Iris pigment epithelial cell (primary cell): ENCODE results near the gene CDK9.
"Not testable (repeated sequence)": the region's sequence is repeated elsewhere in the genome, so short reads cannot be mapped to it uniquely, and the experiment has no call there.

Experiments used
- DNase-seq: peaks from one replicate; pipeline ENCODE4 v3.0.0-alpha.2; 2011; ENCODE audit warnings: low read depth

The CDK9 gene

GRCh38 chr9:127780126-127780885 lies 5.5 kb upstream of the CDK9 start:
- no peak for DNase-seq

DNA sequence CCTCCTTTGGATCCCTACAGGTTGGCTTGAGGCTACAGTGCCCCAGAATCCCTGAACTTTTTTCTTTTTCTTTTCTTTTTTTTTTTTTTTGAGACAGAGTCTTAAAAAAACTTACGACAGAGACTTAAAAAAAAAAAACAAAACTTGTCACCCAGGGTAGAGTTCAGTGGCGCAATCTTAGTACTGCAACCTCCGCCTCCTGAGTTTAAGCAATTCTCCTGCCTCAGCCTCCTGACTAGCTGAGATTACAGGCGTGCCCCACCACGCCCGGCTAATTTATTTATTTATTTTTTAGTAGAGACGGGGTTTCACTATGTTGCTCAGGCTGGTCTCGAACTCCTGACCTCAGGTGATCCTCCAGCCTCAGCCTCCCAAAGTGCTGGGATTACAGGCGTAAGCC lies 4.9 kb upstream of the CDK9 start:
- DNase-seq, result not testable (repeated sequence)

DNA sequence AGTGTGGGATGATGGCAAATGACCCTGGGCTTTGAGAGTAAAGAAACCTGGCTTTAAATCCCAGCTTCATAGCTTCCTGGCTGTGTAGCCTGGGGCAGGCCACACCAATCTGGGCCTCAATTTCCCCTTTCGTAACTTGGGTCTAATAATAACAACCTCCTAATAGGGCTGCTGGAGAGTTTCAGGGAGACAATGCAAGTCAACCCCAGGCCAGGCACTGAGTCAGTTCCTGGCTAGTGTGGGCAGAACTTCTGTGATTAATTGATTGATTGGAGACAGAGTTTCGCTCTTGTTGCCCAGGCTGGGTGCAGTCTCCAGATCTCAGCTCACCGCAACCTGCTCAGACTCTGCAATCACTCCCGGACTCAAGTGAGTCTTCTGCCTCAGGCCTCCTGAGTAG lies 4.0 kb upstream of the CDK9 start:
- DNase-seq, result no peak

DNA sequence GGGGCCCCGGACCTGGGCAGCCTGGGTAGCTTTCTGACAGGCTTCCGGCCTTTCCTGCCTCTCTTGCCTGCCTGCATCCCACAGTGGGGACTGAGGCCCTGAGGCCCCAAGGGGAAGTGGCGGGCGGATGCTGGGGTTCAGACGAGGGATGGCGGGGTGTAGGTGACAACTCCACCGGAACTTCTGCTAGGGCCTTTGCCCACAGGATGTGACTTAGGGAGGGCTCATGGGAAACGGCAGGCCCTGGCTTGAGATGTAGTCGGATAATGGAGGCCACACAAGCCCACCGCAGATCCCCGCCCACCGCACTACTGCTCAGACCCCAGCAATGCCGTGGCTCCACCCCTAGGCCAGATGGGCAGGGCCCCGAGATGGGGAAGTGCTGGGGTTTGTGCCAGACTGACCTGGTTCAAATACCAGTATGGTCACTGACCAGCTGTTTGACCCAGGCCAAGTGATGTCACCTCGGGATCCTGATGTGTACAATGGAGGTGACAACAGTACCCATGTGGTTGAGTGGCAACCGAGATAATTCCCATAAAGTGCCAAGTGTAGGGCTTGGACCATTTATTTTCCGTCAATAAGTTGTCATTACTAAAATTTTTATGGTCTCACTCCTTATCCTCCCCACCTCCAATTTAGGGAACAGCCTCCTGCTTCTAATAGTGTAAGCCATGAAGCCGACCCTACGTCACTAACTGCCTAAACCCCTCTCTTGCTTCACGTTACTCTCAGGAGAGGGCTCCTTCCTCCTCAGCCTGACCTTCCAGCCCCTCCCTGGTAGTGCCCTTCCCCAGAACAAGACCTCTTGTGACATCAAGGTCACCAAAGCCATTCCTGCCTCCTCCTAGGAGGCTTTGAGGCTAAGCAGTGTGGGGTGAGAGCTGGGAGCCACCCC lies 2.5 kb upstream of the CDK9 start:
- DNase-seq, result no peak

GRCh38 chr9:127785023-127785932 lies 556 bp upstream of the CDK9 start:
- peak; percentile 71 for DNase-seq

DNA sequence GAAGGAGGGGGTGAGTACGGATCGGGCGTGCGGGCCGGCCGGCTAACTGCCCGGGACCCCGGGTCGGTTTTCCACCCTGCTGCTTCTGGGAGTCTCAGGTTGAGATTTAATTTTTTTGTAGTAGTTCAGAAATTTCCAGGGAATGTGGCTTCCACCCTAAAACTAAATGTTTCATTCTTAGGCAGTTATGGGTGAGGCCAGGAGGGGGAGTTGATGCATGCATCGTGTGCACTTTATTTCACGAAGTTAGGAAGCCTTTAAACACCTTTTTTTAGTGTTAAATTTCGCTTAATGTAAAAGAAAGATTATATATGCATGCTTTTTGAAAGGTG lies 905 bp downstream of the CDK9 start:
- DNase-seq, result peak; percentile 27

GRCh38 chr9:127788337-127789011 lies 2.6 kb downstream of the CDK9 start:
- DNase-seq, result no peak

DNA sequence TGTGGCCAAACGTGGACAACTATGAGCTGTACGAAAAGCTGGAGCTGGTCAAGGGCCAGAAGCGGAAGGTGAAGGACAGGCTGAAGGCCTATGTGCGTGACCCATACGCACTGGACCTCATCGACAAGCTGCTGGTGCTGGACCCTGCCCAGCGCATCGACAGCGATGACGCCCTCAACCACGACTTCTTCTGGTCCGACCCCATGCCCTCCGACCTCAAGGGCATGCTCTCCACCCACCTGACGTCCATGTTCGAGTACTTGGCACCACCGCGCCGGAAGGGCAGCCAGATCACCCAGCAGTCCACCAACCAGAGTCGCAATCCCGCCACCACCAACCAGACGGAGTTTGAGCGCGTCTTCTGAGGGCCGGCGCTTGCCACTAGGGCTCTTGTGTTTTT lies 3.3 kb downstream of the CDK9 start:
- no peak for DNase-seq

DNA sequence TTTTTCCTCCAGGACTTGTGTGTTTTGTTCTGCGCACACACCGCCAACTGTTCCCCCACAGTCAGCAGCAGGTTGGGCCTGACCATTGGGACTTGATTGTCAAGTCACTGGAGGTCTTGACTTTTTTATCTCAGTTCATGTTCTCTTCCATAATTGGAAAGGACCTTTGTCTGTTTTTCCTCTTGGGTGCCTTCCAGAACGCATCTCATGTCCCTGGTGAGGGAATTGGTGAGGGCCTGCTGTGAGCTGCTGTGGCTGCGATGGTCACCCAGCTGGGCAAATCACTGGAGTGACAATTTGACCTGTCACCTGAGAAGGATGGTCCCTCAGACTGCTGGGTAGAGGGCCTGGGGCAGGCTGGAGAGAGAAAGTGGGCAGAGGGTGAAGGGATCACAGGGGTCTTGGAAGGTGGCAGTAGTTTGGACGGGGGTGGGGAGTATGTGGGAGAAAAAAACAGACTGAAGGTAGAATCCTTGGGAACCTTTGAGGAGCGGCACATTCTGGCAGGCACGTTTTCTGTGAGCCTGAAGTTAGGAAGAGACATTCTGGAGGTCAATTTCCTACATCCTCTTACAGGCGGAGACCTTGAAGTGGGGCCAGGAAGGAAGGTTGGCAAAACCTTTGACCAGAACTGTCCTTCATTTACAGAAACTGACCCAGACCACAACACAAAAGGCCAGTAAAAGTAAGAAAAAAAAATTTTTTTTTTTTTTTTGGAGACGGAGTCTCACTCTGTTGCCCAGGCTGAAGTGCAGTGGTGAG lies 4.4 kb downstream of the CDK9 start:
- no peak for DNase-seq

- DNase-seq, result no peak
Observed at GRCh38 chr9:127791085-127791484, 5.3 kb downstream of the CDK9 start.

DNA sequence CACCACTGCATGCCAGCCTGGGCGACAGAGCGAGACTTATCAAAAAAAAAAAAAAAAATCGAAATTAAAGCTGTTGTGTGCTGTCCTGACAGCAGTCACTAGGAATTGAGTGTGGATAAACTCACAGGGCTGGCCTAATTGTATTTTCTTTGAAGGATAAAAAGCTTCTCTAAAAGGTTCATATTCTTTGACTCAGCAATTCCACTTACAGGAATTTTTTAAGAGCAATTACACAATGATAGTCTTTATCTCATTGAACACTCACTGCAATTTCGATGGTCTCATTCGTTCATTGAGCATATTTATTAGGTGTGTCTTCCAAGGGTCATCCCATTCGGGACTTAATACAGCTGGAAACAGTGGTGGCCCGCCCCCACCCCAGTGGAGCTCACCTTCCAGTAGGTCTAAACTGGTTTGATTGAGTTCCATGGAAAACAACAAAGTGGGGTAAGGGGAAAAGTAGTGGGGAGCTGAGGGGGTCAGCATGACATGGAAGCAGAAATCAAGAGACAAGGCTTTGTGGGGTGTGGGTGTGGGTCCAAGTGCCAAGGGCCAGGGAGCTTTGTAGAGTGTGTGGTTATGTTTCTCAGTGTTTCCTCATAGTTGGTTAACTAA lies 6.7 kb downstream of the CDK9 start:
- no peak for DNase-seq

DNA sequence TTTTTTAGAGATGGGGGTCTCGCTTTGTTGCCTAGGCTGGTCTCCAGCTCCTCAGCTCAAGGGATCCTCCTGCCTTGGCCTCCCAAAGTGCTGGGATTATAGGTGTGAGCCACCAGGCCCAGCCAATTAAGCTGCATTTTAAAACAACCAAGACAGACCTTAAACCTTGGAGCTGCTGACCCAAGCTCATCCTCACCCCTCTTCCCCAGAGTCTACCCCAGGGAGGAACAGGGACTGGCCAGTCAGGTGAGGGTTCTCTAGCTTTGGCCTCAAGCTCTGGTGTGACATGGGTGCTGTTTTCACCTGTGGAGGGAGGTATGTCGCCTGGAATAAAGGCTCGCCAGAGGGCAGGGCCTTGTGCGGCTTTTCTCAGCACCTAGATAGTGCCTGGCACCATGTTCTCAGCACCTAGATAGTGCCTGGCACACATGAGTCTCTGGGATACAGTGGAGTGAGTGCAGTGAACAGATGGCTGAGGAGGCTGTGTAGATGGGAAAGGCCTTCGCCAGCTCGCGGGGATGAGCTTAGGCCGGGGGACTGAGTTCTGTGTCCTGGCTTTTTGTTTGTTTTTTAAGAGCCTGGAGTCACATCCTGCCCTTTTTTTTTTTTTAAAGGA lies 7.4 kb downstream of the CDK9 start:
- DNase-seq, result no peak

GRCh38 chr9:127794001-127794791 lies 8.4 kb downstream of the CDK9 start:
- no peak for DNase-seq

DNA sequence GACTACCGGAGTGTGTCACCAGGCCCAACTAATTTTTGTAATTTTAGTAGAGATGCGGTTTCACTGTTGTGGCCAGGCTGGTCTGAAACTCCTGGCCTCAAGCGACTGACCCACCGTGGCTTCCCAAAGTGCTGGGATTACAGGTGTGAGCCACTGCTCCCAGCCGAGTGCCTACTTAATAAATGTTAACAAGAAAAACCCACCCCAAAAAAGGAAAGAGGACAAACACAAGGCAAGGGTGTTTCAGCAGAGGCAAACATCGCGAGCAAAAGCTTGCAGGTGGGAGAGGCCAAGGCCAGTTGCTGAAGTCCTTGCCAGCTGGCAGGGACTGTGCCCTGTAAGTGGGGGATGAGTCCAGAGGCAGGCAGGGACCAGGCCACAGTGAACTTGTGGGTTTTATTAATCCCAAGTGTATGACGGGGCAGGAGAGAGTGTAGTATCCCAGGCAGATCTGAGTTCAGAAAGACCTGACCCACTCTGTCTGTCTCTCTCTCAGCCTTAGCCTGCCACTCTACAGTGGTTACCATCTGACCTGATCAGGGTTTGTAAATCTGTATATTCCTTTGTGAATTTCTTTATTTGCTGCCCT lies 10.5 kb downstream of the CDK9 start:
- peak; percentile 46 for DNase-seq

- DNase-seq, result peak; percentile 45
Observed at GRCh38 chr9:127796852-127797370, 11.1 kb downstream of the CDK9 start.

DNA sequence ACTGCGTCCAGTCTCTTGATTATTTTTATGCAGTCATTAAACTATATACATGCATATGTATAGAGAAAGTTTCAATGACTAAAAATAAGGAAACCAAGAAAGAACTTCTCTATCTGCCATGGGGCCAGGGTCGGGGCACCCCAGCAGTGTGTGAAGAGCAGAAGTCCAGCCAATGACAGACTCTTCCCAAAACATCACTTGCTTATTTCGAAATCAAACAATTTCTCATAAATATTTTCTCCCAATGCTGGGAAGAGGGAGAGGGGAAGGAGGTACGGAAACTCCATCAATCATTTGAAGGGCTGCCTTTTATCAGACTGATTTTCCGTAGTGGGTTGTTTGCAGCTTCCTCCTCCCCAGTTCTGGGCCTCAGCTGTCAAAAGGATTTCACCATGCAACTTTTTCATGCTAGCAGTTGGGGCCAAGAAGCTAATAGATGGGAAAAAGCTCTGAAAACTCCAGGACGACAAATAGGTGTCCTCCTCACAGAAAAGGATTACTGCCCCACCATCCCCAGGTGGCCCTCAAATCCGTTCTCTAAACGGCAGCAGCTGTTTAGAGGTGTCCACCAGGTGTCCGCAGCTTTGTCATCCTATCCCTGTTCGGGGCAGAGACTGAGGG lies 16.2 kb downstream of the CDK9 start:
- peak; percentile 32 for DNase-seq

DNA sequence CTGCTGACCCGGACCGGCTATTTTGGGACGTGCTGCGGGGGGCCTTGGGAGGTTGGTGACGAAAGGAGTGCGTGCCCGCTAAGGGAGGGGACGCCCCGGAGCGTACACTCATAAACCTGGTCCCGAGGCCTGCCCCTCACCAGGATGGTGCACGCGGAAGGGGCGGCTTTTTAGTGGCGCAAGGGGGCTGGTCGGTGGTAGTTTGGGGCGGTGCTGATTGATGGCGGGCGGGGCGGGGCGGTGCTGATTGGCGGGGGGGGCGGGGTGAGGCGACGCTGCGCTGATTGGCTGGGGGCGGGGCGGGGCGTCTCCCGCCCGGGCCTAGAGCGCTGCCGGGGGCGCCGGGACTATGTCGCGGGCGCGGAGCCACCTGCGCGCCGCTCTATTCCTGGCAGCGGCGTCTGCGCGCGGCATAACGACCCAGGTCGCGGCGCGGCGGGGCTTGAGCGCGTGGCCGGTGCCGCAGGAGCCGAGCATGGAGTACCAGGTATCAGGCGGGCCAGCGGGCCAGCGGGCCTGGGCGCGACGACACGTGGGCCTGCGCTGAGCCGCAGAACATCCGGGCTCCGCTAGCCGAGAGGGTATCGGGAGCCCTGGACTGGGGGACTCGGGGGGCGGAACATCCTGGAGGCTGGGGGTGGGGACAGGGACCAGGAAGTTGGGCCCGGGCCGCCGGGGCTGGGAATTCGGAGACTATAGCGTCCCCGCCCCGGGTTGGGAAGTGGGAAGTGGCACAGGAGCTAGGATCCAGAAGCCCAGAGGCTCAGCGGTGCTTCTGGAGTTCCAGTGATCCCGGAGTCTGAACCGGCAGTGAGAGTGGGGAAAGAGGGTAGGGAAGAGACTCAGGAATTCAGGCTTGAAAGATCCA lies 17.0 kb downstream of the CDK9 start, which contains the start of gene FPGS:
Gene FPGS (plus strand): TSS at position 307 of the 868 bp plus-strand sequence. CDS start 43 bp downstream, at position 350.
- peak; percentile 79 for DNase-seq
